Liver (tissue), 9 donors: ENCODE data around the gene BHLHE40. TPM values are rescaled to one million over a fixed set of nuclear protein-coding genes. Genes with fewer than 3 reads are reported as not detected.

Experiments used
- DNase-seq: peaks from one replicate; pipeline ENCODE4 v3.0.0-alpha.2; 2017; ENCODE audit warnings: low spot score
- H3K27ac ChIP-seq, 2 donors: one replicate each; pipeline ENCODE4 v1.7.0; 2013; ENCODE audit warnings: inconsistent platforms in 2 of 2, low read length in 2 of 2, control low read depth in 1 of 2, low read depth in 1 of 2, mild to moderate bottlenecking in 1 of 2
- H3K27me3 ChIP-seq, 4 donors: one replicate each; pipeline versions ENCODE4 v1.6.1 to v1.7.0; 2013; ENCODE audit warnings: low read length in 3 of 4, inconsistent platforms in 1 of 4, mild to moderate bottlenecking in 1 of 4, moderate library complexity in 1 of 4; ENCODE audit not compliant: control insufficient read depth in 4 of 4, insufficient read depth in 4 of 4
- H3K36me3 ChIP-seq, 4 donors: one replicate each; pipeline versions ENCODE4 v1.6.1 to v1.7.0; 2013; ENCODE audit warnings: low read length in 3 of 4, mild to moderate bottlenecking in 3 of 4, low read depth in 1 of 4, moderate library complexity in 1 of 4; ENCODE audit not compliant: control insufficient read depth in 4 of 4, insufficient read depth in 3 of 4
- H3K4me1 ChIP-seq, 4 donors: one replicate each; pipeline versions ENCODE4 v1.6.1 to v1.7.0; 2013; ENCODE audit warnings: low read length in 3 of 4, mild to moderate bottlenecking in 3 of 4, moderate library complexity in 1 of 4; ENCODE audit not compliant: control insufficient read depth in 4 of 4, insufficient read depth in 4 of 4
- H3K4me3 ChIP-seq, 3 donors: one replicate each; pipeline versions ENCODE4 v1.6.1 to v1.7.0; 2013; ENCODE audit warnings: low read length in 3 of 3, control low read depth in 1 of 3, low read depth in 1 of 3, mild to moderate bottlenecking in 1 of 3
- H3K9ac ChIP-seq, 2 donors: one replicate each; pipeline ENCODE4 v1.7.0; 2013; ENCODE audit warnings: low read length in 2 of 2, mild to moderate bottlenecking in 2 of 2, moderate library complexity in 2 of 2, control low read depth in 1 of 2, low read depth in 1 of 2
- H3K9me3 ChIP-seq, 4 donors: one replicate each; pipeline versions ENCODE4 v1.6.1 to v1.7.0; 2013; ENCODE audit warnings: low read length in 3 of 4; ENCODE audit not compliant: control insufficient read depth in 4 of 4
- EGR1 ChIP-seq, 2 donors: IDR thresholded peaks; 2 replicates each; pipeline ENCODE4 v1.6.1; 2016 to 2018; ENCODE audit warnings: antibody characterized with exemption in 2 of 2, low read depth in 2 of 2
- FOXA2 ChIP-seq: IDR thresholded peaks from 2 replicates; pipeline ENCODE4 v1.6.1; 2016; ENCODE audit warnings: antibody characterized with exemption
- HNF4A ChIP-seq, 2 donors: conservative IDR thresholded peaks; 2 replicates each; pipeline ENCODE4 v1.6.1; 2016; ENCODE audit warnings: antibody characterized with exemption in 2 of 2, mild to moderate bottlenecking in 2 of 2
- NR2F2 ChIP-seq: IDR thresholded peaks from 2 replicates; pipeline ENCODE4 v1.6.1; 2016; ENCODE audit warnings: antibody characterized with exemption
- RAD21 ChIP-seq, 2 donors: IDR thresholded peaks; 2 replicates each; pipeline ENCODE4 v1.6.1; 2016; ENCODE audit warnings: antibody characterized with exemption in 2 of 2, mild to moderate bottlenecking in 2 of 2
- RXRA ChIP-seq, 2 donors: IDR thresholded peaks; 2 replicates each; pipeline ENCODE4 v1.6.1; 2017 to 2018; ENCODE audit warnings: antibody characterized with exemption in 2 of 2, mild to moderate bottlenecking in 1 of 2
- YY1 ChIP-seq: IDR thresholded peaks from 2 replicates; pipeline ENCODE4 v1.6.1; 2016; ENCODE audit warnings: antibody characterized with exemption, mild to moderate bottlenecking
- WGBS: extraction: QIAGEN DNeasy Blood & Tissue Kit; methylation state at CpG from one replicate; pipeline ENCODE4 v1.1.7; 2013; 5-methylcytosine and 5-hydroxymethylcytosine counted together
- polyA plus RNA-seq, 2 donors: library from polyadenylated mRNA; stranded (reverse) in 1 of 2; unstranded in 1 of 2; fragments of 200-250 nt in 1 of 2; fragments of >200 nt in 1 of 2; fragmentation: Nextera tagmentation in 1 of 2; extraction: Ambion mirVana in 1 of 2; gene quantifications; one replicate each; pipeline versions ENCODE4 v1.2.1 to v1.2.3, GENCODE V29; 2013 to 2015
- total RNA-seq, 2 donors: library from RNA; depleted of rRNA; stranded (reverse); fragments of >200 nt; gene quantifications; one replicate each; pipeline ENCODE4 v1.2.3, GENCODE V29; 2014
- TF ChIP-seq, protein P1 (sequence below): IDR thresholded peaks from 2 replicates; pipeline ENCODE4 v1.6.1; 2016; ENCODE audit warnings: antibody characterized with exemption
- TF ChIP-seq, protein P2 (sequence below): IDR thresholded peaks from 2 replicates; pipeline ENCODE4 v1.6.1; 2016; ENCODE audit warnings: antibody characterized with exemption
- TF ChIP-seq, protein P3 (sequence below): IDR thresholded peaks from 2 replicates; pipeline ENCODE4 v1.6.1; 2016; ENCODE audit warnings: antibody characterized with exemption, mild to moderate bottlenecking
- donor health status: healthy.
- donor health status: healthy.
- donor health status: healthy.
- donor health status: healthy.
- donor health status: healthy.

BHLHE40 gene
- total and polyA plus RNA-seq, 4 donors: 8.2 to 28.4 (median 18.0) TPM

DNA sequence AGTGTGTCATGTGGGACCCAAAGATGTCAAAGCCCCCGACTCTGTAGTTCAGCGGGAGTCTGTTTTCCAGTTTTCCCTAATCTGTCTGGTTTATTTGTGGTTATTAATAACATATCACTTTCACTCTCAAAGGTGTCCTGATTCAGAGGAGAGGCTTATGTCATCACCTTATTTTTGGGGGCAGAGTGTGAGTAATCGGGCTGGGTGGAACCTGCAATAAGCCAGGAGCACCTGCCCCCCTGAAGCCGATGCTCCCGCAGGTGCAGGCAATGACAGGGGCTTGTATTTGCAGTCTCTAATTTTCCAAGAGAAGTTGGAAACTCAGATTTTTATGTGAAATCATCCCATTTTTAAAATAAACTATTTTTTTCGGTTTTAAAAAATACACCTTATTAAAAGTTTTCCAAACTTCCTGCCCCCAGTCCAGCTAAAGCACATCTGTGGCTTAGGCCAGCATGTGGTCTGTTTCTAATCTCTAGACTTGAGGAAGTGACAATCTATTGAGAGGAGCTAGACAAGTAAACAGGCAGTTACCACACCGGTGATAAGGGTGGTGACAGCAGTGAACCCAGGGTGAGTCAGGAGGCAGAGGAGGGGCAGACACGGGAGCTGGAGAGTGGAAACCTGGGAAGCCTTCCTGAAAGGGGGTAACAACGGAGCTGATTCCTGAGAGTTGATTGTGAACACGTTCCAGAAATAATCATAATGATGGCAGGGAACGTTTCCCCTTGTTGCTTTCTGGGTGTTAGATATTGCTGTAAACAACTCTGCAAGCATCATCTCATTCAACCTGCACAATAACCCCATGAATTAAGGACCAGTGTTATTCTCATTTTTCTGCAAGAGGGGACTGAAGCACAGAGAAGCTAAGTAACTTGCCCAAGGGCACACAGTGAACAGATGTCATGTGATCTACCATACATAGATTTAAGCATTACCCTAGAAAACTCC is 37.2 kb downstream of the BHLHE40 start:
- no peaks in the 10 kb centered on the region for H3K27me3 ChIP-seq
- H3K27ac ChIP-seq: peak overlapping the region in 1 of 2 donors; percentile 1
- no peak for DNase-seq
- H3K4me3 ChIP-seq: no peak overlapping the region
- no peaks in the 10 kb centered on the region for H3K36me3 ChIP-seq
- peaks cover 0 to 2% (median 0%) of the 10 kb centered on the region in 4 donors for H3K4me1 ChIP-seq
- WGBS: 58% methylated on average over 11 of the region's 11 CpGs
- no peaks in the 10 kb centered on the region for H3K9me3 ChIP-seq
- TF ChIP-seq HNF4A (conservative IDR thresholded peaks at IDR 0.05) (no peak), RXRA (IDR thresholded peaks at IDR 0.05) (peak in 1 of 2 donors; percentile 33)
- peak overlapping the region in 1 of 2 donors; percentile 25 for H3K9ac ChIP-seq

DNA sequence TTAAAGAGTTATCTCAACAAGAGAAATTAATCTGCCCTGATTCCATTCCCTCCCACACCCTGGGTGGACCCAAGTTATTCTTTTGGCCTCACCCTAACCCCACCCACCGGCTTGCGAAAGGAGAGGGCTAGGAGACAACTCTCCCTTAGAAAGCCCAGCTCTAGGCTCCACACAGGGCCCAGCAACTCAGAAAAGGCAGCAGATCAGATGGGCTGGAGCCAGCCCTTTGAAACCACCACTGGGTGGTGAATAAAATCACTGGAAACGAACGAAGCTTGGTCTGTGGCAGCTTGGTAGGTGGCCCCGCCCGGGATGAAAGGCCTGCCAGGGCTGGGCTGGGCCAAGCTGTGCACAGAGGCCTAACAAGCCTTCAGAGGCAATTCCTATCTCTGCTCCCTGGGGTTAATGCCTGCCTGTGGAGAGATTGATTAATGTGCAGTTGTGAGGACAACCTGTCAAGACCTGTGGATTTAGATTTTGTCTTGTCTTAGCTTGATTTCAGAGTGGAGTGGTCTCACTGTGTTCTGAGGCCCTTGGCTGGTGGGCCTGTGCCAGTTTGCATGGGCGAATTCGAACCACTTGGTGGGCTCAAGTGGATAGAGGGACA is 38.8 kb downstream of the BHLHE40 start:
- Histone ChIP-seq H3K4me3 (no peak overlapping the region), H3K27me3 (no peaks in the 10 kb centered on the region), H3K4me1 (no peaks in the 10 kb centered on the region), H3K9me3 (no peaks in the 10 kb centered on the region), H3K9ac (no peak overlapping the region), H3K36me3 (no peaks in the 10 kb centered on the region), H3K27ac (no peak overlapping the region)
- WGBS: 74% methylated on average over 8 of the region's 8 CpGs
- TF ChIP-seq EGR1 (IDR thresholded peaks at IDR 0.05; ENCODE audit: low read depth in 2 of 2) (no peak), RXRA (IDR thresholded peaks at IDR 0.05) (no peak), NR2F2 (no peak), RAD21 (IDR thresholded peaks at IDR 0.05) (no peak), FOXA2 (no peak), HNF4A (conservative IDR thresholded peaks at IDR 0.05) (no peak), YY1 (no peak)
- TF ChIP-seq, protein P1, sequence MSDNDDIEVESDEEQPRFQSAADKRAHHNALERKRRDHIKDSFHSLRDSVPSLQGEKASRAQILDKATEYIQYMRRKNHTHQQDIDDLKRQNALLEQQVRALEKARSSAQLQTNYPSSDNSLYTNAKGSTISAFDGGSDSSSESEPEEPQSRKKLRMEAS: no peak
- TF ChIP-seq, protein P2, sequence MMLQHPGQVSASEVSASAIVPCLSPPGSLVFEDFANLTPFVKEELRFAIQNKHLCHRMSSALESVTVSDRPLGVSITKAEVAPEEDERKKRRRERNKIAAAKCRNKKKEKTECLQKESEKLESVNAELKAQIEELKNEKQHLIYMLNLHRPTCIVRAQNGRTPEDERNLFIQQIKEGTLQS: no peak
- TF ChIP-seq, protein P3, sequence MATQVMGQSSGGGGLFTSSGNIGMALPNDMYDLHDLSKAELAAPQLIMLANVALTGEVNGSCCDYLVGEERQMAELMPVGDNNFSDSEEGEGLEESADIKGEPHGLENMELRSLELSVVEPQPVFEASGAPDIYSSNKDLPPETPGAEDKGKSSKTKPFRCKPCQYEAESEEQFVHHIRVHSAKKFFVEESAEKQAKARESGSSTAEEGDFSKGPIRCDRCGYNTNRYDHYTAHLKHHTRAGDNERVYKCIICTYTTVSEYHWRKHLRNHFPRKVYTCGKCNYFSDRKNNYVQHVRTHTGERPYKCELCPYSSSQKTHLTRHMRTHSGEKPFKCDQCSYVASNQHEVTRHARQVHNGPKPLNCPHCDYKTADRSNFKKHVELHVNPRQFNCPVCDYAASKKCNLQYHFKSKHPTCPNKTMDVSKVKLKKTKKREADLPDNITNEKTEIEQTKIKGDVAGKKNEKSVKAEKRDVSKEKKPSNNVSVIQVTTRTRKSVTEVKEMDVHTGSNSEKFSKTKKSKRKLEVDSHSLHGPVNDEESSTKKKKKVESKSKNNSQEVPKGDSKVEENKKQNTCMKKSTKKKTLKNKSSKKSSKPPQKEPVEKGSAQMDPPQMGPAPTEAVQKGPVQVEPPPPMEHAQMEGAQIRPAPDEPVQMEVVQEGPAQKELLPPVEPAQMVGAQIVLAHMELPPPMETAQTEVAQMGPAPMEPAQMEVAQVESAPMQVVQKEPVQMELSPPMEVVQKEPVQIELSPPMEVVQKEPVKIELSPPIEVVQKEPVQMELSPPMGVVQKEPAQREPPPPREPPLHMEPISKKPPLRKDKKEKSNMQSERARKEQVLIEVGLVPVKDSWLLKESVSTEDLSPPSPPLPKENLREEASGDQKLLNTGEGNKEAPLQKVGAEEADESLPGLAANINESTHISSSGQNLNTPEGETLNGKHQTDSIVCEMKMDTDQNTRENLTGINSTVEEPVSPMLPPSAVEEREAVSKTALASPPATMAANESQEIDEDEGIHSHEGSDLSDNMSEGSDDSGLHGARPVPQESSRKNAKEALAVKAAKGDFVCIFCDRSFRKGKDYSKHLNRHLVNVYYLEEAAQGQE: no peak
- DNase-seq: no peak
